NCI-H128 (cell line): ENCODE measurements around the gene ZNF48.
A peak's percentile ranks its signal among the peaks of the same experiment; 100 is the strongest.

Source experiments
- DNase-seq: peaks from one replicate; lab custom pipeline; 2025; ENCODE audit not compliant: unreplicated experiment; lab: John Stamatoyannopoulos, UW

The ZNF48 gene

GRCh38 chr16:30358577-30358936 lies 36.7 kb upstream of the ZNF48 start:
- DNase-seq = no peak

DNA sequence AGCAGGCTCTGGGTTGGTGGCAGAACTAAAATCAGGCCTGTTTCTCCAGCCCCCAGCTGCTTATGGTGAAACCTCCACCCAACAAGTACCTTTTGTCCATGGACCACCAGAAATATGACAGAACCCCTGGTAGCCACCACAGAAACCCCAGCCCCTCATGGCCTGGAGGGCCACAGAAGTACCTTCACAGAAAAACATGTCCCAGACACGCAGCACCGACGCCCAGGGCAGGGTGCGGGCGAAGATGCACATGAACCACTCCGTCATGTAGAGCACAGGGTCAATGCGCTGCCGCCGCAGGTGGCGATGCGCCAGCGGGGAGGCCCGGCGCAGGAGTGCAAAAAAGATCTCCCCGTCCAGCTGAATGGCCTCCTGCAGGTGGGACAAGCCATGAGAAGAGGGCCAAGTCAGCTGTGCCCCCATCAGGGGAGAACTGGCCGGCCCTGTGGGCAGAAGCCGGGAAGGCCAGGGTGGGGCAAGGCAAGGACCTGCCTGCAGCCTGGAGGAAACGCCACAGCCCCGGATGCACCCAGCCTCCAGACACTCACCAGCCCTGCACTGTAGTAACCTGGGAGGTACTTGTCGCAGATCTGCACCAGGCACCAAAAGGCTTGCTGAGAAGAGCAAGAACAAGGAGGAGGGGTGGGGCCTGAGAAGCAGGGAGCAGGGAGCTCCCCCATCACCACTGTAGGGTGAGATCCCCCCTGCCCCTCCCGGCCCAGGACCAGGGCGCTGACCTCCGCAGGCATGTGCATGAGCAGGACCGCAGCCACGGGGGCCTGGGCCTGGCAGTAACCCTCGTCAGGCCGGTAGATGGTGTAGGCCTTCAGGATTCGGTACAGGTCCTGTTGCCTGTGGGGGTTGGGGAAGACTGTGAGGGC lies 36.0 kb upstream of the ZNF48 start:
- DNase-seq = no peak

- no peak for DNase-seq
These were observed 35.4 kb upstream of the ZNF48 start for GRCh38 chr16:30359871-30360170.

DNA sequence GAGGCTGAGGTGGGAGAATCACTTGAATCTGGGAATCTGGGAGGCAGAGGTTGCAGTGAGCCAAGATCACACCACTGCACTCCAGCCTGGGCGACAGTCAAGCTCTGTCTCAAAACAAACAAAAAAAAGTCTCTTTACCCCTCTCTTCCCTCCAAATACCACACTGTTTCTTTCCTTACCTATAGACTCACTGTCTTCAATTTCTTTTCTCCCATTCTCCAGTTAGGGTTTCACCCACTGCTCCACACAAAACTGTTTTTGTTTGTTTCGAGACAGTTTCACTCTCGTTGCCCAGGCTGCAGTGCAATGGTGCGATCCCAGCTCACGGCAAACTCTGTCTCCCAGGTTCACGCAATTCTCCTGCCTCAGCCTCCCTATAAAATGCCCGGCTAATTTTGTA lies 34.0 kb upstream of the ZNF48 start:
- DNase-seq = no peak

GRCh38 chr16:30365200-30365599 lies 30.0 kb upstream of the ZNF48 start:
- DNase-seq = no peak

DNA sequence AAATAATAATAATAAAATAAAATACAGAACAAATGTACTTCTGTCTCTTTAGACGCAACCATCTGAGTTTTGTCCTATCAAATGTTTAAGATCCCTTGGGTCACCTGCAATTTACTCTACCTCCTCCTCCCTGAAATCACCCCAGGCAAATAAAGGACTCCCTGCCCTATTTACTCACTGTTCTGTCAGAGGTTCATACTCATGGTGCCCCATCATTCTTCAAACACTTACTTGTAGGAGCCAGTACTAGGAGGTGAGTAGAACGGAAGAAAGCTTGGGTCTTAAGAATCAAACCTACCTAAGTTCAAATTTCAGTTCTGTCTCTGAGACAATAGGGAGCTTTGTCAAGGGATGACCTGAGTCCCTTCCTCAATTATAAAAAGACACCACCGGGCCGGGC lies 28.7 kb upstream of the ZNF48 start:
- DNase-seq = no peak

GRCh38 chr16:30367349-30368009 lies 27.7 kb upstream of the ZNF48 start:
- DNase-seq = no peak

DNA sequence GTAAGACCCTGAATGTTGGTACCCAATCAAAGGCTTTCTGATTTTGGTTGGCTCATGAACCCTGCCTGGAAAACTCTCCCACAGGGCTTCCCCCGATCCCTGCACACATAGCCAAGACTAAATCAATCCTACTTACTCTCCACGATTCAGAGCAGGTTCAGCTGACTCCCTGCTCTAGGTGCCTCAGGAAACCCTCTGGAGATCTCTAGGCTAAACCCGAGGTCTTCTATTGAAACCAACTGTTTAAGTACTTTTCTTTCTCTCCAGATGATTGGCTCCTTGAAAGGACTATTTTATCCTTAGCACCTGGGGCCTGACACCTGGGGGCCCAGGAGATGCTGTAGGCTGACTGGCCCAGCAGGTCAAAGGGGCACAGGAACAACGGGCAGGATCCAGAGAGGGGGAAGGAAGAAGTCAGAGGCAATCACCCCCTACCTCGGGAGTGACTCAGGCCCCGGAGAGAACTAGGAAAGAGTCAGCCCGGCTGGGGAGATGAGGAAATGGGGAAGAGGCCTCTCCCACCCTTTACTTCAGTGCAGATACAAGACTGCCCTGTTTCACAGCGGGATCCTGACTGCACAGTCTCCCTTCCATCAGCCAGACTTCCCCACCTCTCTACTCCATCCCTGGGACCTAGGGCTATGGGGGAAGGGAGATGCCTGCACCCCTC lies 27.0 kb upstream of the ZNF48 start:
- no peak for DNase-seq

DNA sequence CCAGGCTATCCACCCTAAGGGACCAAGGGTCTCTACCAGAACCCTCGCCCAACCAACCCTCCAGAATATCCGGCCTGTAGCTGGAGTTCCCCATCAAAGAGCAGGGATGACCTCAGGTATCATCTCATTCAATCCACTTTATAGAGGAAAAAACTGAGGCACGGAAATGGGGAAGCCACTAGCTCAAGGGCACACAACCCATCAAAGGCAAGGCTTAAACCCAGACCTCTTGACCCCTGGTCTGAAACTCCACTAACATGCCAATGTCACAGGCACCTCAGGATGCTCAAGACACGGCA lies 26.5 kb upstream of the ZNF48 start:
- DNase-seq = no peak

DNA sequence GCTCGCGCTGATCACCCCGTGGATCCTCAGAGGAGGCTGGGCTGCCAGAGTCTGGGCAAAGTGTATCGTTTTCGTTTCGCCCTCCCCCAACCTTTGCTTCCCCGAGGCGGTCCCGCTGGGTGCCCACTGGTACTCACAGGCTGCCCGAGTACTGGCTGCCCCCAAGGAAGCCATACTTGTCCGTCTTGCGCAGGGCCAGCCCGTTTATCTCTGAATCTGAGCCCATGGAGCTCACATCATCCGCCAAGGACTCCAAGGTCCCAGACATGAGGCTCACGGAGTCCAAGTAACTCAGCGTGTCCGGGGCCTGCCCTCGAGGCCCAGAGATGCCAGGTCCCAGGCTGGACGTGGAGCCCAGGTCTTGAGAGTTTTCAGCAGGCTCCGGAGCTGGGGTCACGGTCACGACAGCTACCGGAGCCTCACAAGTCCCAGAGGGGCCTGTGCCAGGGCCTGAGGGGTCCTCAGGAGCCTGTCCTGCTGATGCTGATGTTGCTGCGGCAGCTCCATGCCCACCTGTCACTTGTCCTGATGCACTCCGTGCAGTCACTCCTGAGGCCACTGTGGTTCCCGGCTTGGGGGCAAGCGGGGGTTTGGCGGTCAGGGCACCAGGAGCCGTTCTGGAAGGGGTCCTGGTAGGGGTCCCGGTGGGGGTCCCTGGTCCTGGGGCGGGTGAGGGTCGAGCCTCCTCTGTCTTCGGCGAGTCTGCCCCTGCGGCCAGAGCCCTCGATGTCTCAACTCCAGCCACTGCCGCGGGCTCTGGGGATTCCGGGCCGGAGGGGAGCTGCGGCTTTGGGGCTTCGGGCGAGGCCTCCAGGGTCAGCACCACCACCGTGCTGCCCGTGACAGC lies 25.9 kb upstream of the ZNF48 start:
- no peak for DNase-seq

DNA sequence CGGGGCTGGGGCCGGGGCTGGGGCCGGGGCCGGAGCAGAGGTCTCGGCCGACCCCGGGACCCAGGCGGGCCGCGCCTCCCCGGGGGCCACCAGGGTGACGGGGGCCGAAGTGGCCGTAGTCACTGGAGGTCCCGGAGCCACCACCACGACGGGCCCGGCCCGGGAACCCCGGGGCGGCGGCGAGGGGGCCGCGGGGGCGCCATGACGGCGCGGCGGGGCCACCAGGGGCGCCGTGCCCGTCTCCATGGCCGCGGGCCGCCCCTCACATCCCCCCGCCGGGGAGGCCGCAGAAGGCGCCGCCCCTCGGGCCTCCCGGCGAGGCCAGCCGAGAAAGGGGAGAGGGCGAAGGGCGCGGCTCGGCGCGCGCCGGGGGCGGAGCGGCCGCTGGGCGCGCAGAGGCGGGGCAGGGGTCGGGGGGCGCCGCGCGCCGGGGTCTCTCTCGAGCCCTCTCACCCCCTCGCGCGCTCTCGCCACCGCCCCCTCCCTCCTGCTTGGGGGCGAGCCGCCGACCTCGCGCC lies 25.2 kb upstream of the ZNF48 start:
- DNase-seq = no peak

- DNase-seq = peak; percentile 98
These were observed 24.6 kb upstream of the ZNF48 start, which contains the start of gene TBC1D10B for GRCh38 chr16:30370456-30371247. Gene TBC1D10B, minus strand, starts transcription at chr16:30370494. Its CDS starts 311 bp downstream, at chr16:30370183.

DNA sequence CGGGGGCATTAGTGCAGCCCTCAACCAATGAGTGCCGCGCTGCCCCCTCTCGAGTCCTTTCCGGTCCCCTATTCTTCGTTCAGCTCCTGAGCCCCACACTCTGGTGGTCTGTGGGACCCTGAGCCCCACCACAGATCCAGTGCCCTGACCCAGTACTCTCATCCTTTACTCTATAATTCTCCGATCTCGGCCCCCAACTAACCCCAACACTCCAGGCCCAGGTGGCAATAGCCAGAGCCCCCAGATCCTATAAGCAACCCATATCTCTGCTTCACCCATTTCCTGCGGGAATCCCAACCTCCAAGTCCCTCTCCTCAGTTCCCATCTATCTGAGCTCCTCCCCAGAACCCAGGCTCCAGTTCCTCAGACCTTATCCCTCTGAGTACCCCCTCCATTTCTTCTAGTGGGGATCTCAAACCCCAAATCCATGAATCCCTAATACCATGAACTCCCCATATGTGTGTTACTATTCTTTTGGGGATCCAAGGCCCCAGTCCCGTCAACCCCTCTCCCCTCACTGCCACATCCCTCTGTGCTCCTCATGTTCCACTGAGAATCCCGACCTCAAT lies 23.9 kb upstream of the ZNF48 start:
- no peak for DNase-seq

- DNase-seq = no peak
These were observed 23.0 kb upstream of the ZNF48 start for GRCh38 chr16:30372038-30372712.

DNA sequence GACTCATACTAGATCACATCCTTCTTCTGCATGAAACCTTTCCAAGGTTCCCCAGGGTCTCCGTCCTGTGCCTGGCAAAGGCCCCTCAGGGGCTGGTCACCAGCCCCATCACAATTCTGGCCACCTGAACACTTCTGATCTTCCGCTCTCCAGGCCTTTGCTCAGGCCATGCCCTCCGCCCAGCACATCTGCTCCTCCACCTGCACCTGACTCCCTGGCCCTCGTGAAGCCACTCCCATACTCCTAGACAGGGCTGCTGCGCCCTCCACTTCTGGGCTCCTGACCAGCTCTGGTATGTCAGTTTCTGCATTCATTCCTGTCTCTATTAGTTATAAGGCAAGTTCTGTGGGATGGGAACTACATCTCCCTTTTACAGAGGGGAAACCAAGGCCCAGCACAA lies 22.5 kb upstream of the ZNF48 start:
- DNase-seq = no peak

DNA sequence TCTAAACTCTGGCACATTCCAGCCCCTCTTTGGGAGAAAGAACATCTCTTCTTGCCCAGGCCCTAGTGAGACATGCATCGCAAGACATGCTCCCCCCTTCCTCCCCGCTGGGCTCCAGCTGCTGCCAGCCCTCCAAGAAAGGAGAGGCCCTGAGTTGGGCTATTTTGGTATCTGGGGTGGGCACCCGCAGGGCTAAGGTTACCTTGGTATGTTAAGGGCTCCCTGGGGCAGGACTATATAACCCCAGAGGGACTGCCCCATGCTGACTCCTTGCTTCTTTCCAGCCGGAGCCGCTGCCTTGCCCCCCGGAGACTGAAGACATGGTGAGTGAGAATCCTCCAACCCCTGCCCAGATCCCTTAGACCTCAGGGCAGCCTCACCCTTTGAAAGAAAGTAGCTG lies 20.7 kb upstream of the ZNF48 start, which contains the start of gene MYL11:
Gene MYL11 (plus strand): TSS at position 265 of the 400 bp plus-strand sequence. CDS start 56 bp downstream, at position 321.
- no peak for DNase-seq

- no peak for DNase-seq
These were observed 19.4 kb upstream of the ZNF48 start for GRCh38 chr16:30375864-30376263.

GRCh38 chr16:30376461-30376902 lies 18.7 kb upstream of the ZNF48 start:
- no peak for DNase-seq
